Breast epithelium (tissue), 3 donors: ENCODE data around the gene HYDIN.

Source experiments
- POLR2A ChIP-seq: fragments of 450-650 bp; IDR thresholded peaks from one replicate; pipeline ENCODE4 v1.6.1; 2016; ENCODE audit warnings: antibody characterized with exemption, mild to moderate bottlenecking, moderate library complexity
- POLR2AphosphoS5 ChIP-seq, 3 donors: sonication (generic); formaldehyde crosslinking; IDR thresholded peaks; one replicate each; pipeline ENCODE4 v1.6.1; 2017; ENCODE audit warnings: antibody characterized with exemption in 3 of 3
- TF ChIP-seq, protein P1 (sequence below), 3 donors: fragments of 450-650 bp; IDR thresholded peaks; one replicate each; pipeline ENCODE4 v1.5.1; 2016 to 2017; ENCODE audit warnings: antibody characterized with exemption in 3 of 3, mild to moderate bottlenecking in 3 of 3, moderate library complexity in 3 of 3

DNA sequence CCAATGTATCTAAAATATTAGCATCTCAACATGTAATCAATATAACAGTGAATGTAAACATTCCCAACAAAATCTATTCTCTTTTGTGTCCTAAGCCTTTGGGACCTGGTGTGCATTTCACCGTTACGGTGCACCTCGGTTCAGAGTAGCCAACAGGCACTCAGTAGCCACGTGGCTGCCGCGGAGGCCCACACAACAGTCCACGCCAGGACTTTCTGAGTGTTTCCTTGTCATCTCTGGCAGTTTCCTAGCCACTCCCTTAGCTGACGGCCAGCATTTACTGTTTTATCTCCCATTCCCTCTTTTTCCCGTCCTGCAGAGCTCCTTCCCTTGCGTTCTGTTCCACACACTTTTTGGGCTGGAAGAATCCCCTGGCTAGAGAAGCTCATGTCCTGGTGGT lies 465.9 kb downstream of the HYDIN start:
- TF ChIP-seq, protein P1, sequence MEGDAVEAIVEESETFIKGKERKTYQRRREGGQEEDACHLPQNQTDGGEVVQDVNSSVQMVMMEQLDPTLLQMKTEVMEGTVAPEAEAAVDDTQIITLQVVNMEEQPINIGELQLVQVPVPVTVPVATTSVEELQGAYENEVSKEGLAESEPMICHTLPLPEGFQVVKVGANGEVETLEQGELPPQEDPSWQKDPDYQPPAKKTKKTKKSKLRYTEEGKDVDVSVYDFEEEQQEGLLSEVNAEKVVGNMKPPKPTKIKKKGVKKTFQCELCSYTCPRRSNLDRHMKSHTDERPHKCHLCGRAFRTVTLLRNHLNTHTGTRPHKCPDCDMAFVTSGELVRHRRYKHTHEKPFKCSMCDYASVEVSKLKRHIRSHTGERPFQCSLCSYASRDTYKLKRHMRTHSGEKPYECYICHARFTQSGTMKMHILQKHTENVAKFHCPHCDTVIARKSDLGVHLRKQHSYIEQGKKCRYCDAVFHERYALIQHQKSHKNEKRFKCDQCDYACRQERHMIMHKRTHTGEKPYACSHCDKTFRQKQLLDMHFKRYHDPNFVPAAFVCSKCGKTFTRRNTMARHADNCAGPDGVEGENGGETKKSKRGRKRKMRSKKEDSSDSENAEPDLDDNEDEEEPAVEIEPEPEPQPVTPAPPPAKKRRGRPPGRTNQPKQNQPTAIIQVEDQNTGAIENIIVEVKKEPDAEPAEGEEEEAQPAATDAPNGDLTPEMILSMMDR (IDR thresholded peaks at IDR 0.05) = no peak
- TF ChIP-seq POLR2A (no peak), POLR2AphosphoS5 (IDR thresholded peaks at IDR 0.05) (no peak)
